Measurements from ENCODE around the gene EGFL7. TPM values are rescaled to one million over a fixed set of nuclear protein-coding genes. Genes with fewer than 3 reads are reported as not detected.

Gene EGFL7
- total RNA-seq, 2 donors from 2014 or later, result 91.4 to 118 TPM

GRCh38 chr9:136634904-136635303, 27.8 kb upstream of the EGFL7 start:
- intact Hi-C loops (cut with DNase I), result no loop called here
- no peak for DNase-seq (ENCODE audit: low spot score)

- DNase-seq (ENCODE audit: low spot score), result no peak
- intact Hi-C loops (cut with DNase I), result no loop called here
These were observed 22.3 kb upstream of the EGFL7 start for GRCh38 chr9:136640171-136641111.

- no peak for DNase-seq (ENCODE audit: low spot score)
- intact Hi-C loops (cut with DNase I), result no loop called here
These were observed 20.2 kb upstream of the EGFL7 start for GRCh38 chr9:136642439-136642921.

- intact Hi-C loops (cut with DNase I), result no loop called here
- no peak for DNase-seq (ENCODE audit: low spot score)
These were observed 18.9 kb upstream of the EGFL7 start for GRCh38 chr9:136643596-136644342.

- DNase-seq (ENCODE audit: low spot score), result peak; percentile 96
- intact Hi-C loops (cut with DNase I), result no loop called here
These were observed 18.4 kb upstream of the EGFL7 start for GRCh38 chr9:136644343-136644592.

GRCh38 chr9:136644593-136645351, 17.9 kb upstream of the EGFL7 start:
- peak; percentile 93 for DNase-seq (ENCODE audit: low spot score)
- intact Hi-C loops (cut with DNase I), result no loop called here

- intact Hi-C loops (cut with DNase I), result no loop called here
- DNase-seq (ENCODE audit: low spot score), result no peak
These were observed 17.3 kb upstream of the EGFL7 start for GRCh38 chr9:136645352-136645902.

- DNase-seq (ENCODE audit: low spot score), result peak; percentile 93
- intact Hi-C loops (cut with DNase I), result no loop called here
These were observed 16.6 kb upstream of the EGFL7 start for GRCh38 chr9:136645903-136646754.

- intact Hi-C loops (cut with DNase I), result no loop called here
- DNase-seq (ENCODE audit: low spot score), result no peak
These were observed 15.6 kb upstream of the EGFL7 start for GRCh38 chr9:136646827-136647711.

GRCh38 chr9:136648751-136649150, 14.0 kb upstream of the EGFL7 start:
- DNase-seq (ENCODE audit: low spot score), result no peak
- intact Hi-C loops (cut with DNase I), result no loop called here

- DNase-seq (ENCODE audit: low spot score), result no peak
- intact Hi-C loops (cut with DNase I), result no loop called here
These were observed 12.7 kb upstream of the EGFL7 start for GRCh38 chr9:136650021-136650420.

- no peak for DNase-seq (ENCODE audit: low spot score)
- intact Hi-C loops (cut with DNase I), result no loop called here
These were observed 12.1 kb upstream of the EGFL7 start for GRCh38 chr9:136650648-136651047.

- intact Hi-C loops (cut with DNase I), result no loop called here
These were observed 10.9 kb upstream of the EGFL7 start for GRCh38 chr9:136651860-136652259.

GRCh38 chr9:136653323-136654079, 9.2 kb upstream of the EGFL7 start:
- intact Hi-C loops (cut with DNase I), result no loop called here
- no peak for DNase-seq (ENCODE audit: low spot score)

More at GRCh38 chr9:136651860-136652259, 10.9 kb upstream of the EGFL7 start:
- DNase-seq (ENCODE audit: low spot score), result no peak

- intact Hi-C loops (cut with DNase I), result no loop called here
- no peak for DNase-seq (ENCODE audit: low spot score)
These were observed 7.7 kb upstream of the EGFL7 start for GRCh38 chr9:136654820-136655535.

GRCh38 chr9:136655536-136656182, 7.1 kb upstream of the EGFL7 start:
- no peak for DNase-seq (ENCODE audit: low spot score)
- intact Hi-C loops (cut with DNase I), result no loop called here

Measured in posterior vena cava (tissue), 2 donors.